ENCODE data around the gene PDE4A. TPM values are rescaled to one million over a fixed set of nuclear protein-coding genes. Genes with fewer than 3 reads are reported as not detected.

Gene PDE4A
- total and polyA plus RNA-seq, 2 of the 8 experiments (the other 6 are each of a cell fraction or from before 2014, with no cell fraction given) = 2.0 to 4.4 TPM

- no peak overlapping the region for H3K4ac ChIP-seq (replicated peaks; ENCODE audit: insufficient read length, low read depth, low read length)
- H2BK12ac ChIP-seq (ENCODE audit: low read depth, low read length) = no peak overlapping the region
- H2BK120ac ChIP-seq (replicated peaks; ENCODE audit: low read depth, low read length) = no peak overlapping the region
- no peak overlapping the region for H2AFZ ChIP-seq (ENCODE audit: low read length)
- FAIRE-seq (no peak), DNase-seq (ENCODE audit: low read depth in 1 of 2, low spot score in 2 of 2) (no peak)
- H3K36me3 ChIP-seq (ENCODE audit: control insufficient read depth in 2 of 4, insufficient read depth in 4 of 4, low read length in 3 of 4) = no peaks in the 10 kb centered on the region
- no peak overlapping the region for H3K18ac ChIP-seq (ENCODE audit: extremely low read depth, low read length)
- peaks cover 0 to 2% of the 10 kb centered on the region in 2 experiments; a peak in 1 of 4 replicates for H3K9me3 ChIP-seq (ENCODE audit: insufficient read depth in 2 of 2, low read depth in 1 of 2, low read length in 1 of 2)
- H3K14ac ChIP-seq (ENCODE audit: insufficient read length) = no peak overlapping the region
- CTCF ChIA-PET (ENCODE audit: partially characterized antibody) = interaction anchor here (0.9 to 9.4 kb wide), 13 partner anchors 11 to 366 kb away, joined by 3 to 172 read pairs (median 5); partner anchors contain the start of gene CDC37
- POLR2A ChIA-PET (ENCODE audit: partially characterized antibody) = interaction anchor here (0.6 to 5.0 kb wide), 3 partner anchors 13 to 99 kb away, joined by 3 to 33 read pairs (median 3); partner anchors contain the start of genes CDC37 and S1PR5
- H3K27ac ChIP-seq (ENCODE audit: low read depth, low read length) = no peak overlapping the region
- no peaks in the 10 kb centered on the region for H3K79me1 ChIP-seq (ENCODE audit: low read depth, low read length)
- H4K5ac ChIP-seq (ENCODE audit: insufficient read length, low read depth, low read length) = no peak overlapping the region
- no peak overlapping the region for H3K56ac ChIP-seq (replicated peaks; ENCODE audit: insufficient read length, low read depth, low read length)
- H3K4me3 ChIP-seq (ENCODE audit: extremely low read depth in 1 of 4, insufficient read depth in 2 of 4, low read depth in 3 of 4, low read length in 4 of 4) = peak overlapping the region in 3 of 4 experiments; percentile 24 to 60 (median 30); a peak in 4 of 8 replicates
- H3K79me2 ChIP-seq (ENCODE audit: control insufficient read depth in 1 of 2, insufficient read depth in 2 of 2, low read length in 2 of 2) = no peaks in the 10 kb centered on the region
- H3K4me2 ChIP-seq (ENCODE audit: insufficient read depth in 1 of 2, low read depth in 2 of 2, low read length in 2 of 2) = peak overlapping the region; percentile 64 to 98
- H4K8ac ChIP-seq (ENCODE audit: extremely low read depth, insufficient read depth, low read length) = no peak overlapping the region
- H2BK5ac ChIP-seq (ENCODE audit: low read depth, low read length) = no peak overlapping the region
- 6% methylated on average over 3 of the region's 3 CpGs; no CpG with 5 or more reads in 1 of the 2 experiments for WGBS, 2 experiments (ENCODE audit: extremely low coverage in 1 of 2, insufficient coverage in 1 of 2, insufficient read length in 1 of 2, insufficient replicate concordance in 2 of 2, low coverage in 1 of 2, low lambda C conversion rate in 2 of 2, missing lambda C conversion rate in 1 of 2)
- H4K91ac ChIP-seq (replicated peaks; ENCODE audit: insufficient read length, low read length) = no peak overlapping the region
- H3K23ac ChIP-seq (ENCODE audit: insufficient read length) = no peak overlapping the region
- H2AK5ac ChIP-seq (ENCODE audit: low read depth, low read length) = no peak overlapping the region
- H2BK15ac ChIP-seq (ENCODE audit: low read length) = no peak overlapping the region
- no peak overlapping the region for H3K9ac ChIP-seq (replicated peaks in 1 of 4; ENCODE audit: extremely low read depth in 1 of 4, low read depth in 3 of 4, low read length in 3 of 4)
- H3K4me1 ChIP-seq (replicated peaks in 1 of 4; ENCODE audit: control insufficient read depth in 3 of 4, insufficient read depth in 4 of 4, low read length in 3 of 4) = peaks cover 5 to 26% (median 13%) of the 10 kb centered on the region in 4 experiments
- peaks cover 35 to 77% (median 66%) of the 10 kb centered on the region in 4 experiments for H3K27me3 ChIP-seq (replicated peaks in 1 of 4; ENCODE audit: control insufficient read depth in 3 of 4, extremely low read depth in 1 of 4, insufficient read depth in 3 of 4, low read length in 3 of 4)
- H2BK20ac ChIP-seq (ENCODE audit: low read length) = no peak overlapping the region
- H3K23me2 ChIP-seq (ENCODE audit: low read depth, low read length) = peaks cover 14% of the 10 kb centered on the region; the same call in 1 of the 2 replicates
- peaks cover 0 to 15% of the 10 kb centered on the region in 2 experiments for H4K20me1 ChIP-seq (replicated peaks in 1 of 2; ENCODE audit: control insufficient read depth in 1 of 2, insufficient read depth in 2 of 2, low read length in 2 of 2)
- no peak for TF ChIP-seq YY1 (IDR thresholded peaks at IDR 0.05; ENCODE audit: low read depth, low read length)
- TF ChIP-seq PHF8 (conservative IDR thresholded peaks at IDR 0.05; ENCODE audit: low read depth, low read length) = no peak
- TF ChIP-seq CTCF (IDR thresholded peaks at IDR 0.05; ENCODE audit: control extremely low read depth in 1 of 3, insufficient read depth in 1 of 3, low read depth in 1 of 3, low read length in 3 of 3) = no peak
- TF ChIP-seq SP1 (IDR thresholded peaks at IDR 0.05; ENCODE audit: low read depth, low read length) = no peak
- TF ChIP-seq E2F6 (IDR thresholded peaks at IDR 0.05) = no peak
- TF ChIP-seq BCL11A (IDR thresholded peaks at IDR 0.05; ENCODE audit: low read depth in 2 of 2, low read length in 2 of 2) = no peak
- no peak for TF ChIP-seq USF2 (IDR thresholded peaks at IDR 0.05; ENCODE audit: low read length)
- no peak for TF ChIP-seq JUN (IDR thresholded peaks at IDR 0.05; ENCODE audit: low read depth, low read length)
These were observed 2.2 kb upstream of the PDE4A start for GRCh38 chr19:10418235-10418484.

Data from H1 (cell line).